COR-L47 (cell line): ENCODE measurements around the gene MPHOSPH10.
"Not testable (repeated sequence)": the region's sequence is repeated elsewhere in the genome, so short reads cannot be mapped to it uniquely, and the experiment has no call there.

Experiments used
- DNase-seq: peaks from one replicate; lab custom pipeline; 2025; lab: John Stamatoyannopoulos, UW

Gene MPHOSPH10

DNA sequence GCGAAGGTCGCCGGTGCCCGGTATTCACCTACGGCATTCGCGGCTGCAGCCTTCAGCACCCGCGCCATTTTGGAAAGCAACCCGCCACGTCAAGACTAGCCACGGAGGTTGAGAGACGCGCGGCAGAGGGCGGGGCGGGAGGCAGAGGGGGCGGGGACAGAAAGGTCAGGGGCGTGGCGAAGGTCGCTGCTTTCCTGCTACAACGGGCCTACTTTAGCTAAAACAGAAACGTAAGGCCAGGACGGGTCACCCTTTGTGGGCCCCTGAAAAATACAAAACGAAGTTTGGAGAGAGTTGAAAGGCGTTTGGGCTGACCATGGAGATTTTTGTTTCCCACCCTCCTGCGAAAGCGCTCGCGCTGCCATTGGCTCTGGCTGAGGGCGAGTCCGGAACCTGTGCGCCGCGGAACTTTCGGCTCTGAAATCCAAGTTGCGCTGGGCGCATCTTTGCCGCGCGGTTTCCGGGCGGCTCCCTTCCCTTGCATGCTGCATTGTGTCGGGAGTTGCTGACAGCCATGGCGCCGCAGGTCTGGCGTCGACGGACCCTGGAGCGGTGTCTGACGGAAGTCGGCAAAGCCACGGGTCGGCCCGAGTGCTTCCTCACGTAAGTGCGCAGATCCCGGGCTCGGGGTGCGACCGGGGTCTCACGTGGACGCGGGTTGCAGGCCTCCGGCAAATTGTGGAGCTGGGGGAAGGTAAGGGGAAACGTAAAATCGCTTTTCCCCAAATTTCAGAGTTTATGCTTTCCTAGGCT, at the start of gene MPHOSPH10, which contains the start of gene MCEE:
Gene MPHOSPH10, plus strand, starts transcription at position 483 of the 753 bp plus-strand sequence. Its CDS starts 32 bp downstream, at position 515.
Gene MCEE, minus strand, starts transcription at position 78 of the 753 bp plus-strand sequence. Its CDS starts 10 bp downstream, at position 68.
- peak; percentile 83 for DNase-seq

DNA sequence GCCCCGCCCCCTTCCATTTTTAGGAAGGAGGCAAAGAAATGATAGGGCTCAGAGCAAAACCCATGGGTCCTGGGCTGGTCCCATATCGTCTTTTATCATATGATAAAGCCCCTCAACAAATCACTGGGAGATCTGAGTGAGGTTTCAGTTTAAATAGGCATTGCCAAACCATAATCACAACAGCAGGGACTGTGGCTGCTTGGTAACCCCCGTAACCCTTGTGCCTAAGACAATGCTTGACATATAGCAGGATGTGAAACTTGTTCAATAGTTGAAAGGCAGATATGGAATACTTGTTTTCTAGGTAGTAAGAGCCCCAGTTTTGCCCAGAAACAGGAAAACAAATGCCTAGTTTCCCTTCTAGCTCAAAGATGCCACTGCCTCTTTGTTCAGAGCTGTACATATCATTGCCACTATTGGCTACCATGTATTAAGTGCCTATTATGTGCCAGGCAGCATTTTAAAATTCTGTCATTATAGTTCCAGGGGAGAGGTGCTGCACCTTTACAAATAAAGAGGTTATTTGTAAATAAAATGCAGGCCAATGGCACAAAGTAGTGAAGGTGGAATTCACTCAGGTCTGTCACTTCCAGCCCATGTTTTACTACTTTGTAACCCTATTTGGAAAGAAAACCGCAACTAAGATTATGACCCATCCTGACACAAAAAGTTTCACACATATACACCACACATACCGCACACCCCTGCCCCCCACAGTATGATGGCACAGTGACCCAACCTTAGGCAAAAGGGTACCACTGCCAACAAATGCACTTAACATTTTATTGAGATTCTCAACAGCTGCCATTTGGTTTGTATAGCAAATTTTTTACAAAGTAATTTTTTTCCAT, 47.8 kb upstream of the MPHOSPH10 start:
- no peak for DNase-seq

DNA sequence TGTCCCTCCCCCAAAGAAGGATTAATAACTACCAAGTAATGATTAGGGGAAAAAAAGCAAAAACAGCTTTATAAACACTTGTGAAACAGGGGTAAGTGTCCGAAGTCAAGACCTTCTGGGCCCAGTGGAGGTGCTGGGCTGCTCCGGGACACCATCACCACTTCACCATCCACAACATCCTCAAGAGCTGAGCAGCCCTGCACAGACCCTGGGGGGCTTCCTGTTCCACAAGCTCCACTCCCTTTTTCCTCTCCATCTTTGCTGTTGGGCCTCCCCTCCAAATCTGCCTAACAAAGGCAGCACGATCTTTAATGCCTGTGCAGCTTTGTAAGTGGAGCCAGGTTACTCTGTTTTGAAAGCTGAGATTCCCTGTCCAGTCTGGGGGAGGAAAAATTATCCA, 47.1 kb upstream of the MPHOSPH10 start:
- not testable (repeated sequence) for DNase-seq

DNA sequence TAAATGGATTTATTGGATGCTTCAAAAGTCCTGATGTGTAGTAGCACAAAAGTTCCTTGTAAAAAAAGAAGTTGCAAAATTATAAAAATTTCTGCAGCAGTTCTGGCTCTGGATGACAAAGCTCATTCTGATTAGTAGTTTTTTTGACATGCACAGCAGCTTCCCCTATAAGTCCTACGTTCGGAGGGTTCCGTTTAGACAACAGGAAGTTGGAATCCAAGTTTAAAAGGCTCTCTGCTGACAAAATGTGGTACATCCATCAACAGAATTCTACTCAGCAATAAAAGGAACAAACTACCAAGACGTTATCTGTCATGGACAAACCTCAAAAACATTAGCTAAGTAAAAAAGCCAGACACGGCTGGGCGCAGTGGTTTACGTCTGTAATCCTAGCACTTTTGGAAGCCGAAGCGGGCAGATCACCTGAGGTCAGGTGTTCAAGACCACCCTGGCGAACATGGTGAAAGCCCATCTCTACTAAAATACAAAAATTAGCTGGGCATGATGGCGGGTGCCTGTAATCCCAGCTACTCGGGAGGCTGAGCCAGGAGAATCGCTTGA, 46.6 kb upstream of the MPHOSPH10 start:
- not testable (repeated sequence) for DNase-seq

- peak; percentile 69 for DNase-seq
Observed at GRCh38 chr2:71085325-71086003, 45.0 kb upstream of the MPHOSPH10 start.

- DNase-seq: not testable (repeated sequence)
Observed at GRCh38 chr2:71089475-71089874, 41.0 kb upstream of the MPHOSPH10 start.

- DNase-seq: not testable (repeated sequence)
Observed at GRCh38 chr2:71091808-71092207, 38.6 kb upstream of the MPHOSPH10 start.

GRCh38 chr2:71092491-71093260, 37.8 kb upstream of the MPHOSPH10 start:
- DNase-seq: not testable (repeated sequence)

- DNase-seq: peak; percentile 39
Observed at GRCh38 chr2:71100195-71100964, 30.1 kb upstream of the MPHOSPH10 start.

DNA sequence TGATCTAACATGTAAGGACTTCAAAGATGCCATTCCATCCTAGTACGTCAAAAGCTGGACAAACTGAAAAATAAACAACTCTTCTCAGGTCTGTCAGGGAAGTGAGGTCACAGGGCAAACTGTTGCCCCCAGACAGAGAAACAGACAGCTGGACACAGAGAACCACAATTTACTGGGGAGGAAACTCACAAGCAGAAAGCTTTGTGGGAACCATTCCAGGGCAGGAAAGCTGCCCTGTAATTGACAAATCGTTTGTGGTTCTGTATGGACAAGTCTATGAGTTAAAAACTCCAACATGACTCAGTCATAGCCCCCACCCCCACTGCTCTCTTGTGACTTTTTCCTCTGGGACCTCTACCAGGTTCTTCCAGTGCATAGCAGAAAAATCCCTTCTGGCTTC, 28.8 kb upstream of the MPHOSPH10 start:
- DNase-seq: no peak

GRCh38 chr2:71102981-71103681, 27.3 kb upstream of the MPHOSPH10 start:
- DNase-seq: no peak

DNA sequence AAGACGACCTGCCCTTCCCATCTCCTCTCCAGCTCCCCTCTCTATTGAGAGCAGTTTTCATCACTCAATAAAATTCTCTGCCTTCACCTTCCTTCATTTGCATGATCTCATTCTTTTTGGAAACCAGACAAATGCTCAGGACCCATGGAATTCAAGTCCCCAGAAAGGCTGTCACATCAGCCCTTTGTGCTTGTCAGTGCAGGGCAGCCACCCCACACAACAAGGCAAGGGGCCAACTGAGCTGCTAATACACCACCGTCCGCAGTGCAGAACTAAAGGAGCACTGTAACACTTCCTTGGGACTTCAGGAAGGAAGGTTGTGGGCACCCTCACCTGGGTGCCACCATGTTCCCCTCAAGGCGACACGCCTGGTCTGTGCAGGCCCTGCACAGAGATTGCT, 26.6 kb upstream of the MPHOSPH10 start:
- DNase-seq: no peak

DNA sequence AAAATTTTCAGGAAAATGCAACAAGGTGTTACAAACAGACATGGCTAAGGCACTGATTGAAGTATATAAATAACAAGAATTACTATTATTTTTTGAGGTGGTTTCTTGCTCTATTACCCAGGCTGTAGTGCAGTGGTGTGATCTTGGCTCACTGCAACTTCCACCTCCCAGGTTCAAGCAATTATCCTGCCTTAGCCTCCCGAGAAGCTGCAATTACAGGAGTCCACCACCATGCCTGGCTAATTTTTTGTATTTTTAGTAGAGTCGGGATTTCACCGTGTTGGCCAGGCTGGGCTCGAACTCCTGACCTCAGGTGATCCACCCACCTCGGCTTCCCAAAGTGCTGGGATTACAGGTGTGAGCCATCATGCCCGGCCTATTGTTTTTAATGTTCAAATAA, 24.0 kb upstream of the MPHOSPH10 start:
- DNase-seq: not testable (repeated sequence)

- no peak for DNase-seq
Observed at GRCh38 chr2:71108091-71108490, 22.3 kb upstream of the MPHOSPH10 start.

- DNase-seq: no peak
Observed at GRCh38 chr2:71113843-71114242, 16.6 kb upstream of the MPHOSPH10 start.

- DNase-seq: no peak
Observed at GRCh38 chr2:71117063-71117462, 13.4 kb upstream of the MPHOSPH10 start.

- no peak for DNase-seq
Observed at GRCh38 chr2:71120195-71120594, 10.2 kb upstream of the MPHOSPH10 start.

GRCh38 chr2:71121479-71121878, 9.0 kb upstream of the MPHOSPH10 start:
- DNase-seq: no peak

DNA sequence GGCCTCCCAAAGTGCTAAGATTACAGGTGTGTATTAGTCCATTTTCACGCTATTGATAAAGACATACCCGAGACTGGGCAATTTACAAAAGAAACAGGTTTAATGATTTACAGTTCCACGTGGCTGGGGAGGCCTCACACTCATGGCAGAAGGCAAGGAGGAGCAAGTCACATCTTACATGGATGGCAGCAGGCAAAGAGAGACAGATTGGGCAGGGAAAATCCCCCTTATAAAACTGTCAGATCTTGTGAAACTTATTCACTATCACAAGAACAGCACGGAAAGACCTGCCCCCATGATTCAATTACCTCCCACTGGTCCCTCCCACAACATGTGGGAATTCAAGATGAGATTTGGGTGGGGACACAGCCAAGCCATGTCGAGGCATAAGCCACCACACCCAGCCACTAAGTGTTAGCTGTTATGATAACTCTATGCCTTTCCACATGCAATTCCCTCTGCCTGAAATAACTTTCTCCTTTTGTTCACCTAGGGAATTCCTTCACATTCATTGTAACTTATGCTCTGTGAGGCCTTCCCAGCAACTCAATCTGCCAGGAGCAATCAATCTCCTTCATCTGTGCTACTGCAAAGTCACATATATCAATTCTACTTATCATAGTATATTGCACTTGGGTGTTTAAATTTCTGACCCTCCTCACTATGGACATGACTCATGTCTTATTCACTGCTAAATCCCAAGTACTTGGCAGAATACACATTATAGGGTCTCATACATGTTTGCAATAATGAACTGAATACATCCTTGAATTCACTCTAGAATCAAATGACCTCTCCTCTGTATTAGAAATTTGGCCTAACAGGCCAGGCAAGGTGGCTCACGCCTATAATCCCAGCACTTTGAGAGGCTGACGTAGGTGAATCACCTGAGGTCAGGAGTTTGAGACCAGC, 7.8 kb upstream of the MPHOSPH10 start:
- DNase-seq: no peak
